Psoas muscle (tissue), 8 donors: Measurements from ENCODE around the gene COL9A3. TPM values are rescaled to one million over a fixed set of nuclear protein-coding genes. Genes with fewer than 3 reads are reported as not detected.

Experiments
- ATAC-seq, 4 donors: fragments of 200-7000 bp; cut with Tn5 transposase; one replicate each; pipeline ENCODE4 v1.9.1; 2020; ENCODE audit warnings: moderate library complexity in 3 of 4, mild to moderate bottlenecking in 2 of 4
- DNase-seq, 2 donors: peaks; one replicate each; pipeline ENCODE4 v3.0.0-alpha.2; 2020
- H3K27ac ChIP-seq: fragments of 200-600 bp; one replicate; pipeline ENCODE4 v1.8.0; 2022
- H3K27me3 ChIP-seq, 3 donors: fragments of 200-600 bp in 1 of 3; one replicate each; pipeline versions ENCODE4 v1.6.1 to v1.8.0; 2013 to 2022; ENCODE audit warnings: low read length in 2 of 3, mild to moderate bottlenecking in 2 of 3, moderate library complexity in 1 of 3; ENCODE audit not compliant: insufficient read depth in 3 of 3
- H3K36me3 ChIP-seq, 2 donors: fragments of 200-600 bp in 1 of 2; one replicate each; pipeline versions ENCODE4 v1.6.1 to v1.8.0; 2013 to 2022; ENCODE audit warnings: low read depth in 1 of 2, mild to moderate bottlenecking in 1 of 2, moderate library complexity in 1 of 2; ENCODE audit not compliant: insufficient read depth in 1 of 2
- H3K4me1 ChIP-seq: fragments of 200-600 bp; one replicate; pipeline ENCODE4 v1.8.0; 2022
- H3K4me3 ChIP-seq: fragments of 200-600 bp; one replicate; pipeline ENCODE4 v1.8.0; 2022; ENCODE audit warnings: mild to moderate bottlenecking
- H3K9me3 ChIP-seq: fragments of 200-600 bp; one replicate; pipeline ENCODE4 v1.8.0; 2022
- WGBS, 3 donors: extraction: QIAGEN DNeasy Blood & Tissue Kit; methylation state at CpG; one replicate each; pipeline versions ENCODE4 v1.1.6 to v1.1.7; 2013; 5-methylcytosine and 5-hydroxymethylcytosine counted together
- intact Hi-C, 2 donors: fragments of 100-400 bp; cut with DNase I; formaldehyde crosslinking; loops; one replicate each; pipeline versions ENCODE4 v1.11.0 to v1.14.2; 2022
- polyA plus RNA-seq, 3 donors: library from polyadenylated mRNA; stranded (reverse); fragments of 200-250 nt; gene quantifications; one replicate each; pipeline ENCODE4 v1.2.3, GENCODE V29; 2013
- total RNA-seq, 4 donors: library from RNA; stranded (reverse); fragmentation: NEBNext Ultra II Directional in 2 of 4; extraction: Animal tissue kit (Norgen Biotek cat#: 25700) in 2 of 4; gene quantifications; one replicate each; pipeline versions ENCODE4 v1.2.1 to v1.2.4, GENCODE V29; 2021 to 2023
- TF ChIP-seq, protein P1 (sequence below): fragments of 200-600 bp; IDR thresholded peaks from one replicate; pipeline ENCODE4 v1.8.0; 2022; ENCODE audit warnings: antibody characterized with exemption
- donor health status: healthy with polysubstance abuse.
- donor health status: DM: no; HTN: no; CAD: no; lungs with moderate emphysema.
- donor health status: Bipolar disorder and iron deficiency.
- donor health status: healthy.
- donor health status: DM: yes; HTN: yes; CAD: no.
- donor health status: DM: no; HTN: no; CAD: no.
- donor health status: DM: no; HTN: no; CAD: no.
- donor health status: DM: yes; HTN: yes; CAD: no.

COL9A3 gene
- total and polyA plus RNA-seq, 7 donors, result 0.27 to 0.86 (median 0.59) TPM; not detected in 1

DNA sequence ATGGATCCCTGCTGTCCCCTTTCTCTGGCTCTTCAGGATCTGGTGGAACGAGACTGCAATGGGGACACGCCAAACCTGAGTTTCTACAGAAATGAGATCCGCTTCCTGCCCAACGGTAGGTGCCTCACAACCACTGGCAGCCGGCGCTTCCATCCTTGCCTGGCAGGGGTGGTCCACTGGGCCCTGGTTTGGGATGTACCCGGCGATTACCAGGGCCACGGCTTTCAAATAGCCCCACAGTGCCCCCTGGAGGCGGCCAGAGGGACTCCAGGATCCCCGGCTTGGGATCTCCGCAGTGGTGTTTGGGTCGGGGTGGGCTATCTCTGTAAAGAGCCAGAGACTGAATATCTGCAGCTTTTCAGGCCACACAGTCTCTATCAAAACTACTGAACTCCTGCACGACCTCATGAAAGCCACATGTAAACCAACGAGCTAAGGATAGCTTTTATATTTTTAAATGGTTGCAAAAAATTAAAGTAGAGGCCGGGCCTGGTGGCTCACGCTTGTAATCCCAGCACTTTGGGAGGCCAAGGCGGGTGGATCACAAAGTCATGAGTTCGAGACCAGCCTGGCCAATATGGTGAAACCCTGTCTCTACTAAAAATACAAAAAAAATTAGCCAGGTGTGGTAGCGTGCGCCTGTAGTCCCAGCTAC lies 8.5 kb upstream of the COL9A3 start:
- TF ChIP-seq, protein P1, sequence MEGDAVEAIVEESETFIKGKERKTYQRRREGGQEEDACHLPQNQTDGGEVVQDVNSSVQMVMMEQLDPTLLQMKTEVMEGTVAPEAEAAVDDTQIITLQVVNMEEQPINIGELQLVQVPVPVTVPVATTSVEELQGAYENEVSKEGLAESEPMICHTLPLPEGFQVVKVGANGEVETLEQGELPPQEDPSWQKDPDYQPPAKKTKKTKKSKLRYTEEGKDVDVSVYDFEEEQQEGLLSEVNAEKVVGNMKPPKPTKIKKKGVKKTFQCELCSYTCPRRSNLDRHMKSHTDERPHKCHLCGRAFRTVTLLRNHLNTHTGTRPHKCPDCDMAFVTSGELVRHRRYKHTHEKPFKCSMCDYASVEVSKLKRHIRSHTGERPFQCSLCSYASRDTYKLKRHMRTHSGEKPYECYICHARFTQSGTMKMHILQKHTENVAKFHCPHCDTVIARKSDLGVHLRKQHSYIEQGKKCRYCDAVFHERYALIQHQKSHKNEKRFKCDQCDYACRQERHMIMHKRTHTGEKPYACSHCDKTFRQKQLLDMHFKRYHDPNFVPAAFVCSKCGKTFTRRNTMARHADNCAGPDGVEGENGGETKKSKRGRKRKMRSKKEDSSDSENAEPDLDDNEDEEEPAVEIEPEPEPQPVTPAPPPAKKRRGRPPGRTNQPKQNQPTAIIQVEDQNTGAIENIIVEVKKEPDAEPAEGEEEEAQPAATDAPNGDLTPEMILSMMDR, result peak; percentile 92
- WGBS, 3 donors, result 41 to 46% (median 46%) methylated on average over 21 of the region's 21 CpGs
- H3K27ac ChIP-seq, result no peak overlapping the region
- H3K36me3 ChIP-seq, result peaks cover 2 to 59% of the 10 kb centered on the region in 2 donors
- H3K4me3 ChIP-seq, result no peak overlapping the region
- peak; percentile 61 to 77 (median 67) for ATAC-seq
- no peaks in the 10 kb centered on the region for H3K27me3 ChIP-seq
- DNase-seq, result peak; percentile 77 to 83
- peaks cover 13% of the 10 kb centered on the region for H3K4me1 ChIP-seq
- intact Hi-C loops, result loop anchor here in 1 of 2 donors (2.0 to 10.0 kb wide), 4 partner anchors 126 to 424 kb away; partner anchors contain the start of genes GID8 and RPS21
- no peaks in the 10 kb centered on the region for H3K9me3 ChIP-seq

DNA sequence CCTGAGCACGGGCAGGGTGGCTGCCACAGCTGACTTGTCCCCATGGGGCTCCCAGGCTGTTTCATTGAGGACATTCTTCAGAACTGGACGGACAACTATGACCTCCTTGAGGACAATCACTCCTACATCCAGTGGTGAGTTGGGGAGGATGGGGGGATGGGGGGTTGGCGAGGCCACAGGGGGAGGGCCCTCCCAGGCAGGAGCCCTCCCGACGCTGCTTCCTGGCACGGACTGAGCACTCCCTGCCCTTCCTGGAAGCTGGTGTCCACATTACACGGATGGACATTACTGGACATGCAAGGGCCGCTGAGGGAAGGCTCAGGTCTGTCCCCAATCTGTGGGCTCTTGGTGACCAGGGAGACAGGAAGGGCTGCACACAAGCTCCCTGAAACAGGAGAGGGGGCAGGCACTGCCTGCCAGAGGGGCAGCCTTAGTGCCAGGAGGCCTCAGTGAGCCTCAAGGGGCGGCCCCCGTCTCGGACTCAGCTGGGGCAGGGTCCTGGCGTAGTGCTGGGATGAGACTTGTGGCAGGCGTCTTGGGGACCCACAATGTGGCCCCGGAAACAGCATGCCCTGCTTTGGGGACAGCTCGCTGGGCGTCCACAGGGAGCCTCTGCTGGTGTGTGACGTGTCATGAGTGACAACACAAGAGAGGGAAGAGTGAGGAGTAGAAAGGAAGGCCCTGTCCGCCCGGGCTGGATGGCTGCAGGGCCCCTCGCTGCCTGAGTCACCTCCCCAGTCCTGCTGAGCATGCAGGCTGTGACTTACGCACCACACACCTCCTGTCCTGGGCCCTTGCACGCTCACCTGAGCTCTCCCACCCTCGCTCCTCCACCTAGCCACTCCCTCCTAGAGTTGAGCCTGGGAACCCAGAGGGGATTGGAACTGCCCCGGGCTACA lies 7.1 kb upstream of the COL9A3 start:
- Histone ChIP-seq H3K36me3 (peaks cover 2 to 63% of the 10 kb centered on the region in 2 donors), H3K4me3 (no peak overlapping the region), H3K9me3 (no peaks in the 10 kb centered on the region), H3K4me1 (peaks cover 10% of the 10 kb centered on the region), H3K27me3 (peaks cover 0 to 4% (median 3%) of the 10 kb centered on the region in 3 donors), H3K27ac (no peak overlapping the region)
- no peak for DNase-seq
- TF ChIP-seq, protein P1, result no peak
- intact Hi-C loops, result loop anchor here in 1 of 2 donors (2.0 to 10.0 kb wide), 4 partner anchors 125 to 425 kb away; partner anchors contain the start of genes GID8 and RPS21
- 92 to 97% (median 93%) methylated on average over 23 to 24 of the region's 24 CpGs for WGBS, 3 donors
- ATAC-seq, result no peak

DNA sequence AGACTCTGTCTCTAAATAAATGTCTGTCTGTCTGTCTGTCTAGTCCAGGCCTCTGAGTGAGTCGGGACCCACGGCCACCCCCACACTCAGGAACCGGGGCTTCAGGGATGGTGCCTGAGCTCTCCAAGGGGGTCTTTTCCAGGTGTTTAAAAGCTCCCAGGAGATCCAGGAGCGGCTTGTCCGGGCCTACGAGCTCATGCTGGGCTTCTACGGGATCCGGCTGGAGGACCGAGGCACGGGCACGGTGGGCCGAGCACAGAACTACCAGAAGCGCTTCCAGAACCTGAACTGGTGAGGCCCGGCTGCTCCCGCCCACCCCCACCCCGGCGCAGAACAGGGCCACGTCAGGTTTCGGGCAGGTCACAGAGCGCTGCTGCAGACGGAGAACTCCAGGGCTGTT lies 5.5 kb upstream of the COL9A3 start:
- intact Hi-C loops, result no loop called here
- Histone ChIP-seq H3K27ac (no peak overlapping the region), H3K36me3 (peaks cover 2 to 63% of the 10 kb centered on the region in 2 donors)

GRCh38 chr20:62811720-62812119 lies 5.1 kb upstream of the COL9A3 start:
- TF ChIP-seq, protein P1, result no peak
- 84 to 91% (median 91%) methylated on average over 10 of the region's 10 CpGs for WGBS, 3 donors

More for the DNA sequence above, 5.5 kb upstream of the COL9A3 start:
- TF ChIP-seq, protein P1, result no peak
- peaks cover 0 to 19% (median 13%) of the 10 kb centered on the region in 3 donors for H3K27me3 ChIP-seq
- no peak overlapping the region for H3K4me3 ChIP-seq
- H3K9me3 ChIP-seq, result no peaks in the 10 kb centered on the region
- H3K4me1 ChIP-seq, result peaks cover 8% of the 10 kb centered on the region
- DNase-seq (no peak), ATAC-seq (no peak)
- 92 to 96% (median 95%) methylated on average over 21 of the region's 21 CpGs for WGBS, 3 donors

More at GRCh38 chr20:62811720-62812119, 5.1 kb upstream of the COL9A3 start:
- DNase-seq (no peak), ATAC-seq (no peak)
- intact Hi-C loops, result no loop called here
- Histone ChIP-seq H3K27ac (no peak overlapping the region), H3K27me3 (peaks cover 0 to 23% (median 14%) of the 10 kb centered on the region in 3 donors), H3K36me3 (peaks cover 2 to 63% of the 10 kb centered on the region in 2 donors), H3K4me3 (no peak overlapping the region), H3K4me1 (peaks cover 11% of the 10 kb centered on the region), H3K9me3 (no peaks in the 10 kb centered on the region)
